Panc1 (cell line): Measurements from ENCODE around the gene ARHGAP31. TPM values are rescaled to one million over a fixed set of nuclear protein-coding genes. Genes with fewer than 3 reads are reported as not detected.

Experiments used
- ATAC-seq: fragments of 200-7000 bp; cut with Tn5 transposase; 2 replicates; pipeline ENCODE4 v1.9.1; 2020; ENCODE audit warnings: mild to moderate bottlenecking, moderate library complexity
- BruUV-seq: library from RNA; stranded (reverse); fragments of 400-500 nt; replicated peaks from 2 replicates; lab custom pipeline; 2021; lab: Mats Ljungman, UMichigan
- CTCF ChIA-PET: fragments of 300-600 bp; sonication (Branson Sonifier 250); formaldehyde crosslinking; loops from one replicate; lab custom pipeline; 2022; ENCODE audit warnings: antibody characterized with exemption; lab: Charles Lee
- POLR2A ChIA-PET: fragments of 300-600 bp; sonication (Branson Sonifier 250); formaldehyde crosslinking; loops from one replicate; lab custom pipeline; 2022; ENCODE audit warnings: antibody characterized with exemption; lab: Charles Lee
- DNase-seq: peaks from one replicate; pipeline ENCODE4 v3.0.0-alpha.2; 2010; ENCODE audit warnings: low read depth, low spot score
- H3K27ac ChIP-seq: 2 replicates; pipeline ENCODE4 v1.5.1; 2011; ENCODE audit warnings: mild to moderate bottlenecking, low read length, inconsistent platforms
- H3K27me3 ChIP-seq: fragments of 200-500 bp; sonication (Bioruptor generic); 2 replicates; pipeline ENCODE4 v1.6.0; 2014; ENCODE audit warnings: low read length, inconsistent platforms; ENCODE audit not compliant: control insufficient read depth, insufficient read depth
- H3K36me3 ChIP-seq: fragments of 200-500 bp; sonication (Bioruptor generic); 2 replicates; pipeline ENCODE4 v1.5.1; 2014; ENCODE audit warnings: inconsistent platforms, mild to moderate bottlenecking, low read length, moderate library complexity; ENCODE audit not compliant: control insufficient read depth, insufficient read depth
- H3K4me1 ChIP-seq: 2 replicates; pipeline ENCODE4 v1.5.1; 2011; ENCODE audit warnings: inconsistent platforms, mild to moderate bottlenecking, low read length, moderate library complexity; ENCODE audit not compliant: control insufficient read depth, insufficient read depth
- H3K4me3 ChIP-seq, 2 experiments: 2 replicates each; pipeline ENCODE4 v1.5.1; 2011 to 2012; ENCODE audit warnings: low read depth in 2 of 2, low read length in 2 of 2, mild to moderate bottlenecking in 2 of 2, inconsistent platforms in 1 of 2, moderate library complexity in 1 of 2
- H3K9me3 ChIP-seq: fragments of 200-500 bp; sonication (Bioruptor generic); 2 replicates; pipeline ENCODE4 v1.5.1; 2014; ENCODE audit warnings: low read depth, mild to moderate bottlenecking, inconsistent platforms, low read length, moderate library complexity; ENCODE audit not compliant: control insufficient read depth, insufficient read depth
- POLR2AphosphoS5 ChIP-seq: IDR thresholded peaks from 2 replicates; pipeline ENCODE4 v1.6.1; 2012; ENCODE audit warnings: mild to moderate bottlenecking, low read depth, low read length, moderate library complexity
- SIN3A ChIP-seq: IDR thresholded peaks from 2 replicates; pipeline ENCODE4 v1.6.1; 2012; ENCODE audit warnings: low read depth, mild to moderate bottlenecking, low read length, moderate library complexity, borderline replicate concordance; ENCODE audit not compliant: insufficient read depth
- TCF7L2 ChIP-seq: IDR thresholded peaks from 2 replicates; pipeline ENCODE4 v1.6.1; 2011; ENCODE audit warnings: mild to moderate bottlenecking, low read depth, low read length, inconsistent platforms
- in situ Hi-C: cut with HindIII; loops from 2 replicates; pipeline ENCODE4 v1.10.0; 2016; ENCODE audit warnings: low sequenced_read_pairs, low pct_unique_long_range_greater_than_20kb
- intact Hi-C: fragments of 100-400 bp; cut with micrococcal nuclease; formaldehyde crosslinking; loops from one replicate; pipeline ENCODE4 v1.10.0; 2022; ENCODE audit not compliant: unreplicated experiment
- total RNA-seq: library from RNA; stranded (reverse); gene quantifications from one replicate; pipeline ENCODE4 v1.2.1, GENCODE V29; 2021; ENCODE audit not compliant: unreplicated experiment
- TF ChIP-seq, protein P1 (sequence below), 2 experiments: IDR thresholded peaks; 2 replicates each; pipeline ENCODE4 v1.6.1; 2011 to 2012; ENCODE audit warnings: low read depth in 2 of 2, control low read depth in 1 of 2, low read length in 1 of 2, mild to moderate bottlenecking in 1 of 2, moderate library complexity in 1 of 2; ENCODE audit not compliant: insufficient read depth in 1 of 2
- TF ChIP-seq, protein P2 (sequence below): fragments of 450-650 bp; IDR thresholded peaks from 2 replicates; pipeline ENCODE4 v1.5.1; 2017; ENCODE audit warnings: mild to moderate bottlenecking

Gene ARHGAP31
- total RNA-seq, 1 experiment from 2014 or later = 7.6 TPM

DNA sequence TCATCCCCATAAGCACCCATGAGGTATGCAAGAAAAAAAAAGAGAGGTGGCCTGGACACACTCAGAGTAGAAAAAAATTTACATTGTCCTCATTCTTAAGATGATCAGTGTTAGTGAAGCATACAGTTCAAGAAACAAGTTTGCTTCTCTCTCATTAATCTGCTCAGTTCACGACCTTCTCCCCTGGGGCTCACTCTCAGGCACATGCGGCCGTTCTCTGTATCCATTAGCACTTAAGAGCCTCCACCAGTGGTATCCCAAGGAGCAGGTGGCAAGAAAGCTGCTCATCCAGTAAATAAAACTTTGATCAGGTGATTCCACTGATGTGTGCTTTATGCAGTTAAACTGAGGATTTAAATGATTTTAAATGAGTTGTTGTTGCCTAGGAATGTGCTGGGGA lies 57.4 kb downstream of the ARHGAP31 start:
- POLR2A ChIA-PET = interaction anchor here (0.6 kb wide), 1 partner anchor 326 kb away, joined by 3 read pairs; no protein-coding TSS in a partner anchor
- Histone ChIP-seq H3K27me3 (no peaks in the 10 kb centered on the region), H3K4me1 (no peaks in the 10 kb centered on the region), H3K36me3 (no peaks in the 10 kb centered on the region), H3K27ac (no peak overlapping the region), H3K4me3 (no peak overlapping the region), H3K9me3 (no peaks in the 10 kb centered on the region)
- intact Hi-C loops = no loop called here
- in situ Hi-C loops = no loop called here
- ATAC-seq = no peak
- no peak for DNase-seq
- CTCF ChIA-PET = no interaction called here
- TF ChIP-seq TCF7L2 = no peak
- TF ChIP-seq, protein P1, sequence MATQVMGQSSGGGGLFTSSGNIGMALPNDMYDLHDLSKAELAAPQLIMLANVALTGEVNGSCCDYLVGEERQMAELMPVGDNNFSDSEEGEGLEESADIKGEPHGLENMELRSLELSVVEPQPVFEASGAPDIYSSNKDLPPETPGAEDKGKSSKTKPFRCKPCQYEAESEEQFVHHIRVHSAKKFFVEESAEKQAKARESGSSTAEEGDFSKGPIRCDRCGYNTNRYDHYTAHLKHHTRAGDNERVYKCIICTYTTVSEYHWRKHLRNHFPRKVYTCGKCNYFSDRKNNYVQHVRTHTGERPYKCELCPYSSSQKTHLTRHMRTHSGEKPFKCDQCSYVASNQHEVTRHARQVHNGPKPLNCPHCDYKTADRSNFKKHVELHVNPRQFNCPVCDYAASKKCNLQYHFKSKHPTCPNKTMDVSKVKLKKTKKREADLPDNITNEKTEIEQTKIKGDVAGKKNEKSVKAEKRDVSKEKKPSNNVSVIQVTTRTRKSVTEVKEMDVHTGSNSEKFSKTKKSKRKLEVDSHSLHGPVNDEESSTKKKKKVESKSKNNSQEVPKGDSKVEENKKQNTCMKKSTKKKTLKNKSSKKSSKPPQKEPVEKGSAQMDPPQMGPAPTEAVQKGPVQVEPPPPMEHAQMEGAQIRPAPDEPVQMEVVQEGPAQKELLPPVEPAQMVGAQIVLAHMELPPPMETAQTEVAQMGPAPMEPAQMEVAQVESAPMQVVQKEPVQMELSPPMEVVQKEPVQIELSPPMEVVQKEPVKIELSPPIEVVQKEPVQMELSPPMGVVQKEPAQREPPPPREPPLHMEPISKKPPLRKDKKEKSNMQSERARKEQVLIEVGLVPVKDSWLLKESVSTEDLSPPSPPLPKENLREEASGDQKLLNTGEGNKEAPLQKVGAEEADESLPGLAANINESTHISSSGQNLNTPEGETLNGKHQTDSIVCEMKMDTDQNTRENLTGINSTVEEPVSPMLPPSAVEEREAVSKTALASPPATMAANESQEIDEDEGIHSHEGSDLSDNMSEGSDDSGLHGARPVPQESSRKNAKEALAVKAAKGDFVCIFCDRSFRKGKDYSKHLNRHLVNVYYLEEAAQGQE (IDR thresholded peaks at IDR 0.05; ENCODE audit: insufficient read depth in 1 of 2, low read depth in 2 of 2, low read length in 1 of 2) = no peak
- TF ChIP-seq POLR2AphosphoS5 = no peak
- TF ChIP-seq SIN3A = no peak
- TF ChIP-seq, protein P2, sequence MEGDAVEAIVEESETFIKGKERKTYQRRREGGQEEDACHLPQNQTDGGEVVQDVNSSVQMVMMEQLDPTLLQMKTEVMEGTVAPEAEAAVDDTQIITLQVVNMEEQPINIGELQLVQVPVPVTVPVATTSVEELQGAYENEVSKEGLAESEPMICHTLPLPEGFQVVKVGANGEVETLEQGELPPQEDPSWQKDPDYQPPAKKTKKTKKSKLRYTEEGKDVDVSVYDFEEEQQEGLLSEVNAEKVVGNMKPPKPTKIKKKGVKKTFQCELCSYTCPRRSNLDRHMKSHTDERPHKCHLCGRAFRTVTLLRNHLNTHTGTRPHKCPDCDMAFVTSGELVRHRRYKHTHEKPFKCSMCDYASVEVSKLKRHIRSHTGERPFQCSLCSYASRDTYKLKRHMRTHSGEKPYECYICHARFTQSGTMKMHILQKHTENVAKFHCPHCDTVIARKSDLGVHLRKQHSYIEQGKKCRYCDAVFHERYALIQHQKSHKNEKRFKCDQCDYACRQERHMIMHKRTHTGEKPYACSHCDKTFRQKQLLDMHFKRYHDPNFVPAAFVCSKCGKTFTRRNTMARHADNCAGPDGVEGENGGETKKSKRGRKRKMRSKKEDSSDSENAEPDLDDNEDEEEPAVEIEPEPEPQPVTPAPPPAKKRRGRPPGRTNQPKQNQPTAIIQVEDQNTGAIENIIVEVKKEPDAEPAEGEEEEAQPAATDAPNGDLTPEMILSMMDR = no peak
- BruUV-seq = no TSS peak

DNA sequence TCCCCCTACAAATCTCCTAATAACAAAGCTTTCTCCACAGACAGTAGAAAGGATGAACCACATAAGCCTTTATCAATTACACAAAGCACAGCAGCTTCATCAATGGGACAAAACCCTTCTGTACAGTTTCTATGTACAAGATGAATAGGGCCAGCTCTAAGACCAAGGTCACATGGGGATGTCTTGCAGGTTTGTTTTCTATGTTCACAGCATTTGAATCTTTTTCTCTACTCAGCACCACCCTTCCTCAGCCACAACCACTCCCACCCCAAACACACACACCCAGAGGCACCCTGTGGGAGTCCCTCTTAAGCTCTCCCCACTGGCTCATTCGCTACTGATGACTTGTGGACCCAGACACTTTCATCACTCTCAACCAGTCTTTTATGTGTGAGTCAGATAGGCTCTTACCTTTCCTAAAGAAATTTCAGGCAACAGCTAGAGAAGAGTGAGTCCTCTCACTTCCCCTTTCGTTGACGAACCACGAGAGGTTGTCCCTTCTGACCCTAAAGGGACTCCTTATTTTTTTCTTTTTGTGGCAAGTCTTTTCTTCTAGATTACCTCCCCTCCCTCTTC lies 57.9 kb downstream of the ARHGAP31 start:
- DNase-seq = no peak
- ChIA-PET CTCF (no interaction called here), POLR2A (interaction anchor here (0.6 kb wide), 1 partner anchor 327 kb away, joined by 3 read pairs; no protein-coding TSS in a partner anchor)
- ATAC-seq = no peak
- intact Hi-C loops = no loop called here
- Histone ChIP-seq H3K4me1 (no peaks in the 10 kb centered on the region), H3K27ac (no peak overlapping the region), H3K27me3 (no peaks in the 10 kb centered on the region), H3K9me3 (no peaks in the 10 kb centered on the region), H3K4me3 (no peak overlapping the region), H3K36me3 (no peaks in the 10 kb centered on the region)
- BruUV-seq = no TSS peak
- in situ Hi-C loops = no loop called here
- TF ChIP-seq POLR2AphosphoS5 (no peak), TCF7L2 (no peak), SIN3A (no peak)
- TF ChIP-seq, protein P1 (IDR thresholded peaks at IDR 0.05; ENCODE audit: insufficient read depth in 1 of 2, low read depth in 2 of 2, low read length in 1 of 2) = no peak
- TF ChIP-seq, protein P2 = no peak
